Measurements from ENCODE around the gene TTLL9.

Gene TTLL9

GRCh38 chr20:31845300-31845863 lies 25.1 kb upstream of the TTLL9 start, which contains the start of gene FOXS1:
FOXS1 (minus strand) TSS chr20:31845604; CDS start chr20:31845542, 62 bp downstream.
- Histone ChIP-seq H2AFZ (ENCODE audit: low read length, unreplicated experiment) (no peak within 1 kb of the TSS), H3K4me1 (ENCODE audit: control insufficient read depth, insufficient read depth, low read length, unreplicated experiment) (peaks cover 34% of the 10 kb centered on the region), H3K27ac (ENCODE audit: low read depth, low read length) (no peak within 1 kb of the TSS), H3K27me3 (ENCODE audit: insufficient read depth, low read length) (peaks cover 16% of the 10 kb centered on the region; the same call in 1 of the 2 replicates), H3K79me2 (ENCODE audit: control insufficient read depth, insufficient read depth, low read length, unreplicated experiment) (no peaks in the 10 kb centered on the region), H3K4me3 (ENCODE audit: low read depth, low read length) (no peak within 1 kb of the TSS), H3K36me3 (ENCODE audit: insufficient read depth, low read length) (no peaks in the 10 kb centered on the region)

GRCh38 chr20:31846793-31847138 lies 23.7 kb upstream of the TTLL9 start:
- no peaks in the 10 kb centered on the region for H3K36me3 ChIP-seq (ENCODE audit: insufficient read depth, low read length)
- no peaks in the 10 kb centered on the region for H3K79me2 ChIP-seq (ENCODE audit: control insufficient read depth, insufficient read depth, low read length, unreplicated experiment)
- no peak overlapping the region for H2AFZ ChIP-seq (ENCODE audit: low read length, unreplicated experiment)
- peaks cover 22% of the 10 kb centered on the region for H3K4me1 ChIP-seq (ENCODE audit: control insufficient read depth, insufficient read depth, low read length, unreplicated experiment)
- H3K27me3 ChIP-seq (ENCODE audit: insufficient read depth, low read length): peaks cover 23% of the 10 kb centered on the region
- H3K4me3 ChIP-seq (ENCODE audit: low read depth, low read length): no peak overlapping the region
- no peak overlapping the region for H3K27ac ChIP-seq (ENCODE audit: low read depth, low read length)

DNA sequence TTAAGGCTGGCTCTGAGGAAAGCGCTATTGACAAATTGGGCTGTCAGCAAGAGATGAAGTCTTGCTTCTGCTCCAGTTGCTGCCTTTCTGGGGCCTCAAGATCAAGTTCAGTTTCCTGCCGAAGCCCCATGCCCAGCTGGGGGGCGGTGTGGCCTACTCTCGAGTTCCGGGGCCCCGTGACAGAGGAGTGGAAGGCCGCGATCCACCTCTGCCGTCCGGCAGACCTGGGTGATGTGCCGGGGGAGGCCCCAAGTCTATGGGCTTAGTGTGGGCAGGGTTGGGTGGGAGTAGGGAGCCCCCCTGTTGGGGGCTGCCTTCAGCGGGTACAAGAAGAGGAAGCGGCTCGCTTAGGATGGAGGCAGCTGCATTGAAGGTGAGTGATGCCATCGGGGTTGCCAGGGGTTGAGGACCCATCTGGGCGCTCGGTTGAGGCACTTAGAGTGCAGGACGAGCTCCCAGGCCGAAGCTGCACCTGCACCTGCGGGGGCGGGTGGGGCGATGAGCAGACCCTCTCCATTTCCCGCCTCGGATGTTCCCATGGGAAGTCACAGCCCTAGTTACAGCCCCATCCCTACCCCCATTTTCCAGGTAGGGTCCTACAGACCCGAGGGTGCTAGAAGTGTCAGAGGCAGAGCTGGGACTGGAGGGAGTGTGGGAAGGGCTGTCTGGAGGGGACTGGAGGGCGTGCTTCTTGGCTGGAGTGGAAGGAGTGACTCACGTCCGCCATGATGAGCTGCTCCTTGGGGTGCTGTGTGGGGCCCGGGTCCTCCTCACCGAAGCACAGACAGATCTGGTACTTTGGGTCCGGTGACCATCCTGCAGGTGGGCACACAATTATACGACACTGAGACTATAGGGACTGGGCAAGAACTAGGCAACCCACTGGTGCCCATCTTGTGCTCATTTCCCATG lies 22.1 kb upstream of the TTLL9 start:
- H3K79me2 ChIP-seq (ENCODE audit: control insufficient read depth, insufficient read depth, low read length, unreplicated experiment): no peaks in the 10 kb centered on the region
- H3K27me3 ChIP-seq (ENCODE audit: insufficient read depth, low read length): peaks cover 23% of the 10 kb centered on the region
- H3K4me3 ChIP-seq (ENCODE audit: low read depth, low read length): no peak overlapping the region
- H3K27ac ChIP-seq (ENCODE audit: low read depth, low read length): no peak overlapping the region
- H3K4me1 ChIP-seq (ENCODE audit: control insufficient read depth, insufficient read depth, low read length, unreplicated experiment): peaks cover 7% of the 10 kb centered on the region
- no peak overlapping the region for H2AFZ ChIP-seq (ENCODE audit: low read length, unreplicated experiment)
- no peaks in the 10 kb centered on the region for H3K36me3 ChIP-seq (ENCODE audit: insufficient read depth, low read length)

- Histone ChIP-seq H3K4me1 (ENCODE audit: control insufficient read depth, insufficient read depth, low read length, unreplicated experiment) (no peaks in the 10 kb centered on the region), H3K36me3 (ENCODE audit: insufficient read depth, low read length) (no peaks in the 10 kb centered on the region), H3K4me3 (ENCODE audit: low read depth, low read length) (no peak overlapping the region), H2AFZ (ENCODE audit: low read length, unreplicated experiment) (no peak overlapping the region), H3K27ac (ENCODE audit: low read depth, low read length) (no peak overlapping the region), H3K79me2 (ENCODE audit: control insufficient read depth, insufficient read depth, low read length, unreplicated experiment) (no peaks in the 10 kb centered on the region), H3K27me3 (ENCODE audit: insufficient read depth, low read length) (peaks cover 32% of the 10 kb centered on the region)
Observed at GRCh38 chr20:31849306-31849930, 21.0 kb upstream of the TTLL9 start.

DNA sequence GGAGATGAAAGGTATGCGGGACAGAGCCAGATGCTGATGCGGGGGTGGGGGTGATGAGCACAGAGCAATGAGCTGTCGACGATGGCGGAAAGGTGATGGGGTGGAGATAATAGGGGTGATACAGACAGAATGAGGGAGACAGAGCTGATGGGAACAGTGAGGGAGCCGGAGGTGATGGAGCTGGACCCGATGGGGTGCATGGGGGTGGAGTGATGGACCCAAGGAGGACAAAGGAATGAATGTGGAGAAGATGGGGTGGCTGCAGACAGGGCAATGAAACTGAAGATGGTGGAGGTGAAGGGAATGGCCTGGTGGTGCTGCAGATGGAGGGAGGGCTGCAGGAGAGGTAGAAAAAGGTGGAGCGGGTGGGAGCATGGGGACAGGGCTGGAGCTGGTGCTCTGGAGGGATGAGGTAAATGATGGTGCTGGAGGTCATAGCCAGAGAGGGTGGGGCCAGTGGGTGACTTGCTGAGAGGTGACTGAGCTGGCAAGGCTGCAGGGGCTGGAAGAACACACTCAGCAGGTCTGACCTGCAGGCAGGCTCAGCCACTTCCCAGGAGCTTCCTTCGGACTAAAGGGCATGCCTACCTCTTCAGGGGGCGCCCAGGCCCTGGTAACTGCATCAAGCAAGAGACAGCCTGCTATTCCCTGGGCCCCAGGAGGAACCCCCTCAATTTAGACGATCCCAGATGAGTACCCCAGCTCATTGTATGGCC lies 19.0 kb upstream of the TTLL9 start:
- peaks cover 48% of the 10 kb centered on the region for H3K27me3 ChIP-seq (ENCODE audit: insufficient read depth, low read length)
- H3K27ac ChIP-seq (ENCODE audit: low read depth, low read length): no peak overlapping the region
- no peaks in the 10 kb centered on the region for H3K36me3 ChIP-seq (ENCODE audit: insufficient read depth, low read length)
- no peaks in the 10 kb centered on the region for H3K4me1 ChIP-seq (ENCODE audit: control insufficient read depth, insufficient read depth, low read length, unreplicated experiment)
- no peak overlapping the region for H2AFZ ChIP-seq (ENCODE audit: low read length, unreplicated experiment)
- no peaks in the 10 kb centered on the region for H3K79me2 ChIP-seq (ENCODE audit: control insufficient read depth, insufficient read depth, low read length, unreplicated experiment)
- H3K4me3 ChIP-seq (ENCODE audit: low read depth, low read length): no peak overlapping the region

DNA sequence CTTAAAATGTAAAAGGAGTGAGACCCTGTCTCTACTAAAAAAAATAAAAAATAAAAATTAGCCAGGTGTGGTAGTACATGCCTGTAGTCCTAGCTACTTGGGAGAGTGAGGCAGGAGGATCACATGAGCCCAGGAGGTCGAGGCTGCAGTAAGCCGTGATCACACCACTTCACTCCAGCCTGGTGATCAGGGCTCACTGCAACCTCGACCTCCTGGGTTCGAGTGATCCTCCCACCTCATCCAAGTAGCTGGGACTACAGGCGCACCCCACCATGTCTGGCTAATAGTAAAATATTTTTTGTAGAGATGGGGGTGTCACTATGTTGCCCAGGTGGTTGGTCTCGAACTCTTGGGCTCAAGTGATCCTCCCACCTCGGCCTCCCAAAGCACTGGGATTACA lies 17.0 kb upstream of the TTLL9 start:
- no peak overlapping the region for H3K4me3 ChIP-seq (ENCODE audit: low read depth, low read length)
- no peaks in the 10 kb centered on the region for H3K79me2 ChIP-seq (ENCODE audit: control insufficient read depth, insufficient read depth, low read length, unreplicated experiment)
- H3K27me3 ChIP-seq (ENCODE audit: insufficient read depth, low read length): peaks cover 66% of the 10 kb centered on the region
- no peak overlapping the region for H2AFZ ChIP-seq (ENCODE audit: low read length, unreplicated experiment)
- no peaks in the 10 kb centered on the region for H3K4me1 ChIP-seq (ENCODE audit: control insufficient read depth, insufficient read depth, low read length, unreplicated experiment)
- H3K36me3 ChIP-seq (ENCODE audit: insufficient read depth, low read length): no peaks in the 10 kb centered on the region
- H3K27ac ChIP-seq (ENCODE audit: low read depth, low read length): no peak overlapping the region

GRCh38 chr20:31856516-31856915 lies 13.9 kb upstream of the TTLL9 start:
- H3K79me2 ChIP-seq (ENCODE audit: control insufficient read depth, insufficient read depth, low read length, unreplicated experiment): no peaks in the 10 kb centered on the region
- H2AFZ ChIP-seq (ENCODE audit: low read length, unreplicated experiment): no peak overlapping the region
- H3K4me3 ChIP-seq (ENCODE audit: low read depth, low read length): no peak overlapping the region
- H3K36me3 ChIP-seq (ENCODE audit: insufficient read depth, low read length): no peaks in the 10 kb centered on the region
- H3K4me1 ChIP-seq (ENCODE audit: control insufficient read depth, insufficient read depth, low read length, unreplicated experiment): no peaks in the 10 kb centered on the region
- H3K27ac ChIP-seq (ENCODE audit: low read depth, low read length): no peak overlapping the region
- H3K27me3 ChIP-seq (ENCODE audit: insufficient read depth, low read length): peaks cover 73% of the 10 kb centered on the region

DNA sequence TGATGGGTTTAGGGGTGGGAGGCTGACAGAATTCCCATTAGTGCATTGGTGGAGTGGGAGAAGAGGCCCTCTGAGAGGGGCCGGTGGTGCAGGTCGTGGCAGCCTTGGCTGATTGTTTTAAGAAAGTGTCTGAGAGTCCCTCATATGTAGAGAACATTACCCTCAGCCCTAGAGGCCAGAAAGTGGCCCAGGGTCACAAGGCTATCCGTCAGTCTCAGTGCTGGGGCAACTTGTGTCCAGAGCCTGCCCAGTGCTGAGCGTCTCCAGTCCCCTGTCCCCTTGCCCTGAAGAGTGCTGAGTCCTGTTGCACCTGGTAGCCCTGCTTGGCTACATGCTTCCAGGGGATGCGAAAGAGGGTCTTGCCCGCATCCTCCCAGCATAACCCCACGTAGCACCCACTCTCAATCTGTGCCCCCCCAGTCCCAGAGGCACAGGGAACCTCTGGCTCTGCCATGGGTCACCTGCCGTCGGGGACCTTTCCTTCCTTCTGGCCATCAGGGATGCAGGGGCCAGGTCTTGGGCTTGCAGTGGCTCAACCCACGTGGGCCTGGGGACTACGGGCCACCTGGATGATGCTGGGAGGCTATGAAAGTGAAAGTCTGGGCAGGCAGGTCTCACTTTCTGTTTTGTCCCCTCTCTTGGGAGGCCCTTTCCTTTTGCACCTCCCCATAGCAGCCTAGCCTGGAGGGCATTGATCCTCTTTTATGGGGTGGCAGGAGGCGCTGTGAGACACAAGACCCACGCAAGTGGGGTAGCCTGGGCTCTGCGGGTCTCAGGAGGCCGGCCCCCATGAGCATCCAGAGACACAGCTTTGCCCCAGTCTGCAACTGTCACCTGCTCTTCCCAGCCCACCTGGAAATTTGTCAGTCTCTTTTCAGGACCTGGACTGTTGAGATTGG lies 12.3 kb upstream of the TTLL9 start:
- Histone ChIP-seq H3K79me2 (ENCODE audit: control insufficient read depth, insufficient read depth, low read length, unreplicated experiment) (no peaks in the 10 kb centered on the region), H3K4me3 (ENCODE audit: low read depth, low read length) (no peak overlapping the region), H3K4me1 (ENCODE audit: control insufficient read depth, insufficient read depth, low read length, unreplicated experiment) (no peaks in the 10 kb centered on the region), H3K27ac (ENCODE audit: low read depth, low read length) (no peak overlapping the region), H3K27me3 (ENCODE audit: insufficient read depth, low read length) (peaks cover 82% of the 10 kb centered on the region), H2AFZ (ENCODE audit: low read length, unreplicated experiment) (no peak overlapping the region), H3K36me3 (ENCODE audit: insufficient read depth, low read length) (no peaks in the 10 kb centered on the region)

DNA sequence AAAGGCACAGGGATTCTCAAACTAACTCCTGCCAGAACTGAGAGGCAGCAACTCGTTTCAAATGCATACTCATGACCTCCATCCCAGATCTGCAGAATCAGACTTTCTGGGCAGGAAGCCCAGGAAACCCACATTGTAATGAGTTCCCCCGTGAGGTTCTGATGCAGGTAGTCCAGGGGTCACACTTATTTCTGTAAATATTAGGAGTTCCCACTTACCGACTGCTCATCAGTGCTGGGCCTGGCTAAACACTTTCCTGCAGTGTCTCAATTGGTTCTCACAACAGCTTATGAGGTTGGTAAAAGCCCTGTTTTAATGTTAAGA lies 11.7 kb upstream of the TTLL9 start:
- H3K27me3 ChIP-seq (ENCODE audit: insufficient read depth, low read length): peaks cover 80% of the 10 kb centered on the region
- H3K4me3 ChIP-seq (ENCODE audit: low read depth, low read length): no peak overlapping the region
- no peaks in the 10 kb centered on the region for H3K4me1 ChIP-seq (ENCODE audit: control insufficient read depth, insufficient read depth, low read length, unreplicated experiment)
- no peak overlapping the region for H3K27ac ChIP-seq (ENCODE audit: low read depth, low read length)
- H3K36me3 ChIP-seq (ENCODE audit: insufficient read depth, low read length): no peaks in the 10 kb centered on the region
- H3K79me2 ChIP-seq (ENCODE audit: control insufficient read depth, insufficient read depth, low read length, unreplicated experiment): no peaks in the 10 kb centered on the region
- H2AFZ ChIP-seq (ENCODE audit: low read length, unreplicated experiment): no peak overlapping the region
